Measurements from ENCODE around the gene GANC. TPM values are rescaled to one million over a fixed set of nuclear protein-coding genes. Genes with fewer than 3 reads are reported as not detected.
"Not testable (repeated sequence)": the region's sequence is repeated elsewhere in the genome, so short reads cannot be mapped to it uniquely, and the experiment has no call there.

The GANC gene
- total RNA-seq, 1 experiment from 2014 or later: 15.8 TPM

DNA sequence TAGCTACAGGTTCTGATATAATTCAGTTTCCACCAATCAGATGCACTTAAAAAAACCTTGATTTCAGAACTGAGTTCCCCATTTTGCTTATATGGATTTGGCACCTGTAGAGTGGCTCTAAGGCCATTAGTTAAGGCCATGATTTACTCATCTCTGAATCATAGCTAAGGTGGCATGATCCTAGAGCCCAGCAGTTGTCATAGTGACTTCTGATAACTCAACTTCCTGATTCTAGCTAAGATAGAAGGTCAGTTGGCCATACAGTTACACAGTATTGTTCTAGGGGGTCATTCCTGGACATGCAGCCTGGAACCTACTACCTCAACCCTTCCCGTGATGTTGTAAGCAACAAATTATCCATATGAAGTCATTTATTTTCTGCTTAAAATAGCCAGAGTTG lies 16.2 kb downstream of the GANC start:
- no peak for DNase-seq
- Histone ChIP-seq H2BK120ac (ENCODE audit: low read depth, low read length, poor library complexity, severe bottlenecking) (no peak overlapping the region), H3K4ac (ENCODE audit: low read depth, low read length) (no peak overlapping the region)

DNA sequence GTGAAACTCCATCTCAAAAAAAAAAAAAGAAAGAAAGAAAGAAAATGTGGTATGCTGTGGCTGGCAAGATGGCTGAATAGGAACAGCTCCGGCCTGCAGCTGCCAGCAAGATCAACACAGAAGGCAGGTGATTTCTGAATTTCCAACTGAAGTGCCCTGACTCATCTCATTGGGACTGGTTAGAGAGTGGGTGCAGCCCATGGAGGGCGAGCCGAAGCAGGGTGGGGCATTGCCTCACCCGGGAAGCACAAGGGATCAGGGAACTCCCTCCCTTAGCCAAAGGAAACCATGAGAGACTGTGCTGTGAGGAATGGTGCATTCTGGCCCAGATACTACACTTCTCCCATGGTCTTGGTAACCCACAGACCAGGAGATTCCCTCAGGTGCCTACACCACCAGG lies 28.0 kb downstream of the GANC start:
- not testable (repeated sequence) for H3K4me1 ChIP-seq (ENCODE audit: insufficient read depth, low read length); H4K8ac ChIP-seq (replicated peaks; ENCODE audit: insufficient read length, low read depth, low read length); H2AK5ac ChIP-seq (ENCODE audit: insufficient read length, low read length); H4K91ac ChIP-seq (ENCODE audit: insufficient read length, low read depth, low read length); H3K27me3 Mint-ChIP-seq (ENCODE audit: low read depth); H3K23me2 ChIP-seq (ENCODE audit: insufficient read length, low read depth, low read length, poor library complexity, severe bottlenecking); H2BK120ac ChIP-seq (ENCODE audit: low read depth, low read length, poor library complexity, severe bottlenecking); H3K4me1 Mint-ChIP-seq; H3K79me1 ChIP-seq (ENCODE audit: insufficient read depth, low read depth, low read length, poor library complexity, severe bottlenecking); H2AFZ ChIP-seq (ENCODE audit: low read length); H4K5ac ChIP-seq (ENCODE audit: insufficient read length, low read depth, low read length); H2BK15ac ChIP-seq (ENCODE audit: low read depth, low read length); H3K14ac ChIP-seq (ENCODE audit: insufficient read depth, low read length); H3K4me2 ChIP-seq (ENCODE audit: insufficient read depth, insufficient read length, low read length); H3K56ac ChIP-seq (ENCODE audit: insufficient read length, low read depth, low read length); H3K27me3 ChIP-seq (ENCODE audit: insufficient read depth, low read length); H2BK20ac ChIP-seq (ENCODE audit: low read depth, low read length, poor library complexity, severe bottlenecking); H3K27ac Mint-ChIP-seq; H3K79me2 ChIP-seq (ENCODE audit: insufficient read depth, low read length); H3K27ac ChIP-seq (ENCODE audit: insufficient read length, low read depth, low read length); H3K23ac ChIP-seq (ENCODE audit: insufficient read length, low read depth, low read length); H3K9me3 ChIP-seq (ENCODE audit: control insufficient read depth, low read depth, low read length); H3K18ac ChIP-seq (ENCODE audit: insufficient read length, low read depth, low read length); H3K4me3 Mint-ChIP-seq; H3K4ac ChIP-seq (ENCODE audit: low read depth, low read length); H3T11ph ChIP-seq (ENCODE audit: low read length); H2BK5ac ChIP-seq (ENCODE audit: insufficient read length, low read length); H2BK12ac ChIP-seq (ENCODE audit: insufficient read length, low read depth, low read length); DNase-seq; H4K20me1 ChIP-seq (ENCODE audit: control insufficient read depth, insufficient read depth, insufficient read length); H3K9ac ChIP-seq (ENCODE audit: extremely low read depth, insufficient read length, low read length)
- no CpG with 5 or more reads among the region's 4 CpGs for WGBS (ENCODE audit: extremely low coverage, insufficient read length, low lambda C conversion rate)
- H3K9me3 Mint-ChIP-seq: peaks cover 15 to 26% of the 10 kb centered on the region in 2 experiments
- peaks cover 3 to 20% (median 11%) of the 10 kb centered on the region in 3 experiments; a peak in 5 of 7 replicates for H3K36me3 Mint-ChIP-seq (ENCODE audit: insufficient read depth in 1 of 3, low read depth in 3 of 3)

More for the DNA sequence above, 16.2 kb downstream of the GANC start:
- TF ChIP-seq, protein P1, sequence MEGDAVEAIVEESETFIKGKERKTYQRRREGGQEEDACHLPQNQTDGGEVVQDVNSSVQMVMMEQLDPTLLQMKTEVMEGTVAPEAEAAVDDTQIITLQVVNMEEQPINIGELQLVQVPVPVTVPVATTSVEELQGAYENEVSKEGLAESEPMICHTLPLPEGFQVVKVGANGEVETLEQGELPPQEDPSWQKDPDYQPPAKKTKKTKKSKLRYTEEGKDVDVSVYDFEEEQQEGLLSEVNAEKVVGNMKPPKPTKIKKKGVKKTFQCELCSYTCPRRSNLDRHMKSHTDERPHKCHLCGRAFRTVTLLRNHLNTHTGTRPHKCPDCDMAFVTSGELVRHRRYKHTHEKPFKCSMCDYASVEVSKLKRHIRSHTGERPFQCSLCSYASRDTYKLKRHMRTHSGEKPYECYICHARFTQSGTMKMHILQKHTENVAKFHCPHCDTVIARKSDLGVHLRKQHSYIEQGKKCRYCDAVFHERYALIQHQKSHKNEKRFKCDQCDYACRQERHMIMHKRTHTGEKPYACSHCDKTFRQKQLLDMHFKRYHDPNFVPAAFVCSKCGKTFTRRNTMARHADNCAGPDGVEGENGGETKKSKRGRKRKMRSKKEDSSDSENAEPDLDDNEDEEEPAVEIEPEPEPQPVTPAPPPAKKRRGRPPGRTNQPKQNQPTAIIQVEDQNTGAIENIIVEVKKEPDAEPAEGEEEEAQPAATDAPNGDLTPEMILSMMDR (conservative IDR thresholded peaks at IDR 0.05): no peak
- Histone ChIP-seq H3K79me2 (ENCODE audit: insufficient read depth, low read length) (no peaks in the 10 kb centered on the region), H3K23me2 (ENCODE audit: insufficient read length, low read depth, low read length, poor library complexity, severe bottlenecking) (no peaks in the 10 kb centered on the region), H2AFZ (ENCODE audit: low read length) (no peak overlapping the region), H3K79me1 (ENCODE audit: insufficient read depth, low read depth, low read length, poor library complexity, severe bottlenecking) (no peaks in the 10 kb centered on the region), H3K4me2 (ENCODE audit: insufficient read depth, insufficient read length, low read length) (no peak overlapping the region), H3K9me3 (ENCODE audit: control insufficient read depth, low read depth, low read length) (no peaks in the 10 kb centered on the region), H4K91ac (ENCODE audit: insufficient read length, low read depth, low read length) (no peak overlapping the region), H3K56ac (ENCODE audit: insufficient read length, low read depth, low read length) (no peak overlapping the region), H4K8ac (replicated peaks; ENCODE audit: insufficient read length, low read depth, low read length) (no peak overlapping the region), H2BK12ac (ENCODE audit: insufficient read length, low read depth, low read length) (no peak overlapping the region), H3T11ph (ENCODE audit: low read length) (no peak overlapping the region), H4K20me1 (ENCODE audit: control insufficient read depth, insufficient read depth, insufficient read length) (no peaks in the 10 kb centered on the region), H3K4me1 (ENCODE audit: insufficient read depth, low read length) (no peaks in the 10 kb centered on the region), H2AK5ac (ENCODE audit: insufficient read length, low read length) (no peak overlapping the region), H2BK15ac (ENCODE audit: low read depth, low read length) (no peak overlapping the region), H3K18ac (ENCODE audit: insufficient read length, low read depth, low read length) (no peak overlapping the region), H3K23ac (ENCODE audit: insufficient read length, low read depth, low read length) (no peak overlapping the region), H2BK20ac (ENCODE audit: low read depth, low read length, poor library complexity, severe bottlenecking) (no peak overlapping the region), H2BK5ac (ENCODE audit: insufficient read length, low read length) (no peak overlapping the region), H3K27me3 (ENCODE audit: insufficient read depth, low read length) (no peaks in the 10 kb centered on the region), H3K9ac (ENCODE audit: extremely low read depth, insufficient read length, low read length) (no peak overlapping the region), H4K5ac (ENCODE audit: insufficient read length, low read depth, low read length) (no peak overlapping the region), H3K14ac (ENCODE audit: insufficient read depth, low read length) (no peak overlapping the region), H3K27ac (ENCODE audit: insufficient read length, low read depth, low read length) (no peak overlapping the region)
- no CpG with 5 or more reads among the region's 1 CpG for WGBS (ENCODE audit: extremely low coverage, insufficient read length, low lambda C conversion rate)
- peaks cover 3 to 12% of the 10 kb centered on the region in 2 experiments; a peak in 3 of 4 replicates for H3K4me1 Mint-ChIP-seq
- no peak overlapping the region for H3K4me3 Mint-ChIP-seq
- no peaks in the 10 kb centered on the region; the same call in 1 of the 2 replicates for H3K27me3 Mint-ChIP-seq (ENCODE audit: low read depth)
- H3K27ac Mint-ChIP-seq: no peak overlapping the region
- no peaks in the 10 kb centered on the region for H3K9me3 Mint-ChIP-seq
- H3K36me3 Mint-ChIP-seq (ENCODE audit: insufficient read depth in 1 of 3, low read depth in 3 of 3): peaks cover 0 to 2% (median 0%) of the 10 kb centered on the region in 3 experiments; a peak in 1 of 7 replicates
